Epithelial cell of esophagus (primary cell): ENCODE data around the gene NR5A1.

Experiments
- DNase-seq: peaks from one replicate; pipeline ENCODE4 v3.0.0; 2010; ENCODE audit warnings: low read depth
- H3K4me3 ChIP-seq: 2 replicates; pipeline ENCODE4 v1.5.1; 2011; ENCODE audit warnings: mild to moderate bottlenecking, low read length, control low read depth
- CTCF ChIP-seq: IDR thresholded peaks from 2 replicates; pipeline ENCODE4 v1.5.1; 2011; ENCODE audit warnings: low read depth, mild to moderate bottlenecking, low read length, control low read depth, inconsistent platforms; ENCODE audit not compliant: insufficient read depth; ENCODE audit errors: missing control alignments

Gene NR5A1

GRCh38 chr9:124472770-124473169 lies 34.4 kb downstream of the NR5A1 start:
- no peak for TF ChIP-seq CTCF
- no peak overlapping the region for H3K4me3 ChIP-seq
- DNase-seq = no peak

DNA sequence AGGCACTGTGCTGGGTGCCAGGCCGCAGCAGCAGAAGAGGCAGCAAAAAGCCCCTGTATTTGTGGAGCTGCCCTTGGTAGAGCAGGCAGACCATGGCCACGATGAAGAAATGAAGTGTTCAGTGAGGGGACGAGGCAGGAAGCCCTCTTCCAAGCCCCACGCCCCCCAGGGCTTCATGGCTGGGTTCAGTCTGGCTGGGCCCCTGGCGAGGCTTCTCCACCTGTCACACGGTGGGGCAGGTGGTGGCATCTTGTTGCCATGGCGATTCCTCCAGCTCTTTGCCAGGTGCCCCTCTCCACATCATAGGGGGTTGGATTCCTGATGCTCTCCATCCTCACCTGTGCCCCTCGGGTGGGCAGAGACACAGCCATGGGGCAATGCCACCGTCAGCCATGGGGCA lies 35.4 kb downstream of the NR5A1 start:
- H3K4me3 ChIP-seq = no peak overlapping the region
- TF ChIP-seq CTCF = no peak
- no peak for DNase-seq

GRCh38 chr9:124470726-124471125 lies 36.5 kb downstream of the NR5A1 start:
- DNase-seq = no peak
- TF ChIP-seq CTCF = no peak
- H3K4me3 ChIP-seq = no peak overlapping the region

DNA sequence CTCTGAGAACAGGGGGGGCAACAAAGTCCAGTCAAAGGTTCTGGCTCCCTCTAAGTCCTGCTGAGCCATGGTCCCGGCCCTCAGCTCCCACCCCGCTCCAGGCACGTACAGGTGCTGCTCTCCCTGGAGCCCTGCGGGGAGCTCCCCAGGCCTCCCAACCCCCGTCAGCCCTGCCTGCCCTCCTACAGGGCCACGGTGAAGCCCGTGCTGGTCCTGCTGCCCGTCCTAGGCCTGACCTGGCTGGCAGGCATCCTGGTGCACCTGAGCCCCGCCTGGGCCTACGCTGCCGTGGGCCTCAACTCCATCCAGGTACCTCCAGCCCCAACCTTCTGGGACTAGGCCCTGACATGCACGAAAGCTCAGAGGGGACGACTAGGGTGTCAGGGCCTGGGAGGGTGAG lies 36.9 kb downstream of the NR5A1 start:
- H3K4me3 ChIP-seq = no peak overlapping the region
- no peak for DNase-seq
- TF ChIP-seq CTCF = no peak

DNA sequence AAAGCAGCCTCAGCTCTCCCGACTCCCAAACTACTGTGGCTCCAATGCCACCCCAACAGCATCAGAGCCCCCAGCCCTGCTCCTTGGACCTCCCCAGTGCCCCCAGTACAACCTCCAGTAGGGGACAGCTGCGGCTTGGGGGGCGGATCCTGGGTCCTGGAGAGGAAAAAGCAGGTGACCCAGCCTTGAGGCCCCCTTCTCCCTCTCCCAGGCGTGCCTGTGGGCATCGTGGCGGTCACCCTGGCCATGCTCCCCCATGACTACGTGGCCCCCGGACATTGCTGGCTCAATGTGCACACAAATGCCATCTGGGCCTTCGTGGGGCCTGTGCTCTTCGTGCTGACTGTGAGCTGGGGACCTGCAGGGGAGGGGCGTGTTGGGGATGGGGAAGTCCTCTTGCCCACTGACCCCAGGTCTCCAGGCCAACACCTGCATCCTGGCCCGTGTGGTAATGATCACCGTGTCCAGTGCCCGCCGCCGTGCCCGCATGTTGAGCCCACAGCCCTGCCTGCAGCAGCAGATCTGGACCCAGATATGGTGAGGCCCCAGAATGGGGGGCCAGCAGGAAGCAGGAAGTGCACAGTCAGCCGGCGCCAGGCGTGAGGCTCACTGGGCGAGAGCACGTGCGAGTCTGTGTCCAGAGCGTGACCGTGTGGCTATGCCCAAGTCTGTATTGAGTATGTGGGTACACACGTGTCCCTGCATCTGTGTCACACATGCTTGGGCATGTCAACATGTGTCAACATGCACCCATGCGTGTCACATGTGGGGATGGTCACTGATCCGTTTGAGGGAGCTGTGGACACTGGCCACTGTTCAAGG lies 38.0 kb downstream of the NR5A1 start:
- no peak for TF ChIP-seq CTCF
- H3K4me3 ChIP-seq = no peak overlapping the region
- no peak for DNase-seq

- DNase-seq = no peak
- TF ChIP-seq CTCF = no peak
- H3K4me3 ChIP-seq = no peak overlapping the region
These were observed 39.0 kb downstream of the NR5A1 start for GRCh38 chr9:124468061-124468740.

DNA sequence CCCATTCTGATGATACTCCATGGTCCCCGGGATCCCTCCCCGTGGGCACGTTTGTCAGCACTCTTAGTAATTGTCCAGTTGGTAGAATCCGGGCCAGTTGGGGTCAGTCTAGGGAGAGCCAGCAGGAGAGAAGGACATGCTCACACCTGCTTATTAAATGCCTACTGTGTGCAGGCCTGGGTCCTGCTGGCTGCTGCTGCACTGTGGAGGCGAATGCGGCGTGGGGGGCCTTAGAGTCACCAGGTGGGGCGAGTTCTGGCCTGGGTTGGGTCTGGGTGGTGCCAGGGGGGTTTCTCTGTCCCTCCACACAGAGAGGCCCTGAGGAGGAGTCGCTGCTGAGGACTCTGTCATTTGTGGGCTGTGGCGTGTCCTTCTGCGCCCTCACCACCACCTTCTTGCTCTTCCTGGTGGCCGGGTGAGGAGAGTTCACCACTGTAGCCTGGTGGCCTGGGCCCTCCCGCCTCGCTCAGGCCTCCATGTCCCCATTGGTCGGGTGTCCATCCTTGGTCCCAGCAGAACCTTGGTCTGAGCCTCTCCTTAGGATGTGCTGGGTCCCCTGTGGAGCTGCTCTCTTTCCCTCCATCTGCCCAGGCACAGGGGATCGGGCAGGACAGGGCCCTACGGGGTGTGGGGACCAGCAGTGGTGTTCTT lies 39.7 kb downstream of the NR5A1 start:
- no peak for DNase-seq
- no peak for TF ChIP-seq CTCF
- no peak overlapping the region for H3K4me3 ChIP-seq
